Coronary artery (tissue), 2 donors: ENCODE measurements around the gene CDV3.

Source experiments
- DNase-seq: peaks from one replicate; pipeline ENCODE4 v3.0.0-alpha.2; 2017; ENCODE audit warnings: low spot score
- H3K27ac ChIP-seq, 2 donors: fragments of 200-600 bp; sonication (generic); one replicate each; pipeline ENCODE4 v1.5.1; 2016 to 2019
- H3K4me3 ChIP-seq: fragments of 200-600 bp; sonication (generic); 2 replicates; pipeline ENCODE4 v1.5.1; 2016; ENCODE audit warnings: mild to moderate bottlenecking, moderate library complexity
- TF ChIP-seq, protein P1 (sequence below): fragments of 200-600 bp; sonication (generic); IDR thresholded peaks from one replicate; pipeline ENCODE4 v1.5.1; 2019; ENCODE audit warnings: antibody characterized with exemption

Gene CDV3

DNA sequence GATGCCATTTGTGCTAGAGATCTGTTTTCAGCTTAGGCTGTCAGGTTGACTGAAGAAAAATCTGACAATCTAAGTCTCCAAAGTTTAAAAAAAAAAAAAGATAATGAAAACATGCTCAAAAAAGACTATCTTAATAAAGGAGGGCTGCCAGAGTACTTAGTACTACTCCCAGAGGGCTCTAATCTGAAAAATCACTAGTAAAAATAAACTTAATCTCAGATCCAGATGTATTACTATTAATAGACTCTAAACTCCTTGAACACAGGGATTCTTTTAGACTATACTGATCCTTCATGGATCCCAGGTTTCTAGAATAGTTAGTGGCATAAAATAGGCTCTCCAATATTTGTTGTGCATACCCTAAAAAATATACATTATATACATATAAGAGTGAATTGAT lies 54.3 kb downstream of the CDV3 start:
- DNase-seq: no peak
- H3K27ac ChIP-seq: no peak overlapping the region
- TF ChIP-seq, protein P1, sequence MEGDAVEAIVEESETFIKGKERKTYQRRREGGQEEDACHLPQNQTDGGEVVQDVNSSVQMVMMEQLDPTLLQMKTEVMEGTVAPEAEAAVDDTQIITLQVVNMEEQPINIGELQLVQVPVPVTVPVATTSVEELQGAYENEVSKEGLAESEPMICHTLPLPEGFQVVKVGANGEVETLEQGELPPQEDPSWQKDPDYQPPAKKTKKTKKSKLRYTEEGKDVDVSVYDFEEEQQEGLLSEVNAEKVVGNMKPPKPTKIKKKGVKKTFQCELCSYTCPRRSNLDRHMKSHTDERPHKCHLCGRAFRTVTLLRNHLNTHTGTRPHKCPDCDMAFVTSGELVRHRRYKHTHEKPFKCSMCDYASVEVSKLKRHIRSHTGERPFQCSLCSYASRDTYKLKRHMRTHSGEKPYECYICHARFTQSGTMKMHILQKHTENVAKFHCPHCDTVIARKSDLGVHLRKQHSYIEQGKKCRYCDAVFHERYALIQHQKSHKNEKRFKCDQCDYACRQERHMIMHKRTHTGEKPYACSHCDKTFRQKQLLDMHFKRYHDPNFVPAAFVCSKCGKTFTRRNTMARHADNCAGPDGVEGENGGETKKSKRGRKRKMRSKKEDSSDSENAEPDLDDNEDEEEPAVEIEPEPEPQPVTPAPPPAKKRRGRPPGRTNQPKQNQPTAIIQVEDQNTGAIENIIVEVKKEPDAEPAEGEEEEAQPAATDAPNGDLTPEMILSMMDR: no peak
- no peak overlapping the region for H3K4me3 ChIP-seq

DNA sequence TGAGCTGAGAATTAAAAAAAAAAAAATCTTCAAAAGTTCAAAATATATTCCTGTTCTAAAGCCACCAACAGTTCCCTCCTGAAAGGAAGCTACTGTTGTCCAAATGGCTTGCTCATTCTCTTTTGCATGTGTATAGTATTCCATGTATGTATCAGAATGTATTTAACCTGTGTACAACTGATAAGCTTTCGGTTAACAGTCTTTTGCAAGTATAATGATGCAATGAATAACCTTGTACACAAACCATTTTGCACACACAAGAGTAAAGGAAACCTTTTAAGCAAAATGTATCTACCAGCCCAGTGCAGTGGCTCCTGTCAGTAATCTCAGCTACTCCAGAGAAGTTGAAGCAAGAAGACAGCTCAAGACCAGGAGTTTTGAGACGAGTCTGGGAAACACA lies 55.7 kb downstream of the CDV3 start:
- TF ChIP-seq, protein P1: no peak
- DNase-seq: no peak
- H3K27ac ChIP-seq: no peak overlapping the region
- H3K4me3 ChIP-seq: no peak overlapping the region

DNA sequence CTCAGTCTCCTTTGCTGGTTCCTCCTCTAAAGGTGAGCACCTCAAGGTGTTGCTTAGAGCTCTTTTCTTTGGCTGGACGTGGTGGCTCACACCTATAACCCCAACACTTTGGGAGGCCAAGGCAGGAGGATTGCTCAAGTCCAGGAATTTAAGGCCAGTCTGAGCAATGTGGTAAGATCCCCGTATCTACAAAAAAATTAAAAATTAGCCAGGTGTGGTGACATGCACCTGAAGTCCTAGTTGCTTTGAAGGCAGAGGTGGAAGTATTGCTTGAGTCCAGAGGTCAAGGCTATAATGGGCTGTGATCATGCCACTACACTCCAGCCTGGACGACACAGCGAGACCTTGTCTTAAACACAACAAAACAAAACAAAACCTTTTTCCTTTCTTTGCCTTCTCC lies 60.0 kb downstream of the CDV3 start:
- TF ChIP-seq, protein P1: no peak
- DNase-seq: no peak
- H3K27ac ChIP-seq: no peak overlapping the region
- H3K4me3 ChIP-seq: no peak overlapping the region
